ENCODE data around the gene SORCS1.

GRCh38 chr10:106716381-106716780, 448.1 kb downstream of the SORCS1 start:
- no peak for TF ChIP-seq POLR2A (IDR thresholded peaks at IDR 0.05; ENCODE audit: borderline replicate concordance, extremely low read depth, insufficient read depth, insufficient read length)
- TF ChIP-seq EZH2phosphoT487 (IDR thresholded peaks at IDR 0.05; ENCODE audit: borderline replicate concordance), result no peak
- no peak for TF ChIP-seq ELF1 (IDR thresholded peaks at IDR 0.05; ENCODE audit: borderline replicate concordance, low read depth)
- TF ChIP-seq EZH2 (IDR thresholded peaks at IDR 0.05), result no peak
- TF ChIP-seq SIN3A (IDR thresholded peaks at IDR 0.05; ENCODE audit: low read depth), result no peak
- TF ChIP-seq CTCF (IDR thresholded peaks at IDR 0.05 in 2 of 3, conservative IDR thresholded peaks at IDR 0.05 in 1 of 3; ENCODE audit: borderline replicate concordance in 1 of 3, insufficient read depth in 1 of 3, low read depth in 2 of 3, low read length in 2 of 3), result no peak
- TF ChIP-seq ATF3 (IDR thresholded peaks at IDR 0.05), result no peak
- TF ChIP-seq ZBTB33 (IDR thresholded peaks at IDR 0.05; ENCODE audit: extremely low read depth, insufficient replicate concordance, low read length), result no peak
- no peak for TF ChIP-seq POLR2AphosphoS5 (IDR thresholded peaks at IDR 0.05; ENCODE audit: low read depth, low read length)
- no peak for TF ChIP-seq EGR1 (IDR thresholded peaks at IDR 0.05; ENCODE audit: low read depth)

Data from HCT116 (cell line).